H1 (cell line): ENCODE results near the gene NFKB1. TPM values are rescaled to one million over a fixed set of nuclear protein-coding genes. Genes with fewer than 3 reads are reported as not detected.

ENCODE experiments used
- CTCF ChIA-PET: fragments of 300-600 bp; sonication (Branson Sonifier 250); formaldehyde crosslinking; loops from one replicate; lab custom pipeline; 2021; ENCODE audit not compliant: partially characterized antibody; lab: Charles Lee
- POLR2A ChIA-PET: fragments of 300-600 bp; sonication (Branson Sonifier 250); formaldehyde crosslinking; loops from one replicate; lab custom pipeline; 2021; ENCODE audit warnings: inconsistent platforms; ENCODE audit not compliant: partially characterized antibody; lab: Charles Lee
- DNase-seq, 2 experiments: peaks; one replicate each; pipeline versions ENCODE4 v3.0.0 to v3.0.0-alpha.2; 2010 to 2022; ENCODE audit warnings: low spot score in 2 of 2, low read depth in 1 of 2, mixed read lengths in 1 of 2
- FAIRE-seq: peaks from 2 replicates; lab custom pipeline; 2011; peaks lifted over from hg19 to GRCh38; lab: Jason Lieb, UNC
- H2AFZ ChIP-seq: 2 replicates; pipeline ENCODE4 v1.8.1; 2012; ENCODE audit warnings: low read length, inconsistent platforms
- H2AK5ac ChIP-seq: 2 replicates; pipeline ENCODE4 v1.6.1; 2013; ENCODE audit warnings: low read depth, low read length
- H2BK120ac ChIP-seq: replicated peaks from 2 replicates; pipeline ENCODE3; 2013; ENCODE audit warnings: low read depth, low read length, inconsistent platforms
- H2BK12ac ChIP-seq: 2 replicates; pipeline ENCODE4 v1.6.1; 2013; ENCODE audit warnings: low read depth, low read length
- H2BK15ac ChIP-seq: 2 replicates; pipeline ENCODE4 v1.6.1; 2013; ENCODE audit warnings: low read length
- H2BK20ac ChIP-seq: 2 replicates; pipeline ENCODE4 v1.6.1; 2013; ENCODE audit warnings: low read length
- H2BK5ac ChIP-seq: 2 replicates; pipeline ENCODE4 v1.6.1; 2013; ENCODE audit warnings: low read depth, low read length
- H3K14ac ChIP-seq: 2 replicates; pipeline ENCODE4 v1.6.1; 2013; ENCODE audit warnings: inconsistent platforms; ENCODE audit not compliant: insufficient read length
- H3K18ac ChIP-seq: 2 replicates; pipeline ENCODE4 v1.6.1; 2013; ENCODE audit warnings: low read length; ENCODE audit errors: extremely low read depth
- H3K23ac ChIP-seq: 2 replicates; pipeline ENCODE4 v1.6.1; 2013; ENCODE audit warnings: inconsistent platforms; ENCODE audit not compliant: insufficient read length
- H3K23me2 ChIP-seq: 2 replicates; pipeline ENCODE4 v1.6.1; 2013; ENCODE audit warnings: low read depth, low read length
- H3K27ac ChIP-seq: 2 replicates; pipeline ENCODE4 v1.6.1; 2011; ENCODE audit warnings: low read depth, low read length, inconsistent platforms
- H3K27me3 ChIP-seq, 4 experiments: replicated peaks in 1 of 4; 1 replicate in 1 of 4; 2 replicates in 3 of 4; pipeline versions ENCODE4 v1.6.1 to v1.8.1; 2011 to 2013; ENCODE audit warnings: low read length in 3 of 4, mild to moderate bottlenecking in 3 of 4, inconsistent platforms in 2 of 4, mixed read lengths in 2 of 4, moderate library complexity in 1 of 4; ENCODE audit not compliant: control insufficient read depth in 3 of 4, insufficient read depth in 3 of 4; ENCODE audit errors: extremely low read depth in 1 of 4
- H3K36me3 ChIP-seq, 4 experiments: 2 replicates each; pipeline versions ENCODE4 v1.6.1 to v1.8.1; 2011 to 2013; ENCODE audit warnings: mild to moderate bottlenecking in 4 of 4, low read length in 3 of 4, moderate library complexity in 2 of 4, control low read depth in 1 of 4, inconsistent platforms in 1 of 4; ENCODE audit not compliant: insufficient read depth in 4 of 4, control insufficient read depth in 2 of 4
- H3K4ac ChIP-seq: replicated peaks from 2 replicates; pipeline ENCODE3; 2013; ENCODE audit warnings: low read length, low read depth, mixed read lengths, inconsistent platforms; ENCODE audit not compliant: insufficient read length
- H3K4me1 ChIP-seq, 4 experiments: replicated peaks in 1 of 4; 1 replicate in 1 of 4; 2 replicates in 3 of 4; pipeline versions ENCODE4 v1.6.1 to v1.8.1; 2011 to 2013; ENCODE audit warnings: low read length in 3 of 4, inconsistent platforms in 2 of 4, mixed read lengths in 1 of 4; ENCODE audit not compliant: insufficient read depth in 4 of 4, control insufficient read depth in 3 of 4
- H3K4me2 ChIP-seq, 2 experiments: 2 replicates each; pipeline versions ENCODE4 v1.6.1 to v1.8.1; 2011 to 2013; ENCODE audit warnings: low read depth in 2 of 2, low read length in 2 of 2, control low read depth in 1 of 2, inconsistent platforms in 1 of 2, mild to moderate bottlenecking in 1 of 2; ENCODE audit not compliant: insufficient read depth in 1 of 2
- H3K4me3 ChIP-seq, 4 experiments: fragments of 200-600, 300-600 bp in 1 of 4; sonication (generic), shearing (Covaris generic), sonication (Bioruptor Twin) in 1 of 4; 2 replicates each; pipeline versions ENCODE4 v1.5.1 to v1.8.1; 2011 to 2016; ENCODE audit warnings: low read length in 4 of 4, low read depth in 3 of 4, control low read depth in 2 of 4, inconsistent platforms in 2 of 4, mild to moderate bottlenecking in 2 of 4, mixed read lengths in 1 of 4, moderate library complexity in 1 of 4; ENCODE audit not compliant: insufficient read depth in 2 of 4; ENCODE audit errors: extremely low read depth in 1 of 4
- H3K56ac ChIP-seq: replicated peaks from 2 replicates; pipeline ENCODE3; 2013; ENCODE audit warnings: low read depth, mild to moderate bottlenecking, mixed read lengths, low read length, inconsistent platforms; ENCODE audit not compliant: insufficient read length
- H3K79me1 ChIP-seq: 2 replicates; pipeline ENCODE4 v1.6.1; 2013; ENCODE audit warnings: low read depth, low read length, control low read depth
- H3K79me2 ChIP-seq, 2 experiments: 2 replicates each; pipeline versions ENCODE4 v1.6.1 to v1.8.1; 2012 to 2013; ENCODE audit warnings: low read length in 2 of 2, mild to moderate bottlenecking in 2 of 2, inconsistent platforms in 1 of 2; ENCODE audit not compliant: insufficient read depth in 2 of 2, control insufficient read depth in 1 of 2
- H3K9ac ChIP-seq, 4 experiments: replicated peaks in 1 of 4; 1 replicate in 1 of 4; 2 replicates in 3 of 4; pipeline versions ENCODE4 v1.6.1 to v1.8.1; 2011 to 2013; ENCODE audit warnings: low read depth in 3 of 4, low read length in 3 of 4, control low read depth in 2 of 4, mild to moderate bottlenecking in 2 of 4, moderate library complexity in 2 of 4, inconsistent platforms in 1 of 4; ENCODE audit errors: extremely low read depth in 1 of 4
- H3K9me3 ChIP-seq, 2 experiments: 2 replicates each; pipeline versions ENCODE4 v1.6.1 to v1.8.1; 2012 to 2013; ENCODE audit warnings: mild to moderate bottlenecking in 2 of 2, moderate library complexity in 2 of 2, control low read depth in 1 of 2, inconsistent platforms in 1 of 2, low read depth in 1 of 2, low read length in 1 of 2, mixed read lengths in 1 of 2; ENCODE audit not compliant: insufficient read depth in 2 of 2
- H4K20me1 ChIP-seq, 2 experiments: replicated peaks in 1 of 2; 2 replicates each; pipeline versions ENCODE3 to v1.8.1; 2011 to 2013; ENCODE audit warnings: inconsistent platforms in 2 of 2, low read length in 2 of 2, mild to moderate bottlenecking in 1 of 2; ENCODE audit not compliant: insufficient read depth in 2 of 2, control insufficient read depth in 1 of 2
- H4K5ac ChIP-seq: 2 replicates; pipeline ENCODE4 v1.6.1; 2013; ENCODE audit warnings: low read length, low read depth, mixed read lengths, inconsistent platforms; ENCODE audit not compliant: insufficient read length
- H4K8ac ChIP-seq: 2 replicates; pipeline ENCODE4 v1.8.0; 2013; ENCODE audit warnings: mild to moderate bottlenecking, moderate library complexity, low read length, inconsistent platforms; ENCODE audit not compliant: insufficient read depth; ENCODE audit errors: extremely low read depth
- H4K91ac ChIP-seq: replicated peaks from 2 replicates; pipeline ENCODE3; 2013; ENCODE audit warnings: low read length, mixed read lengths, inconsistent platforms; ENCODE audit not compliant: insufficient read length
- EP300 ChIP-seq, 2 experiments: IDR thresholded peaks; 1 replicate in 1 of 2; 2 replicates in 1 of 2; pipeline ENCODE4 v1.6.1; 2011 to 2012; ENCODE audit warnings: low read depth in 2 of 2, low read length in 2 of 2, mild to moderate bottlenecking in 2 of 2, borderline replicate concordance in 1 of 2, inconsistent platforms in 1 of 2, moderate library complexity in 1 of 2
- SP1 ChIP-seq: IDR thresholded peaks from 2 replicates; pipeline ENCODE4 v1.6.1; 2011; ENCODE audit warnings: low read depth, low read length
- ZNF274 ChIP-seq: IDR thresholded peaks from 2 replicates; pipeline ENCODE4 v1.7.0; 2012; ENCODE audit warnings: low read length, borderline replicate concordance; ENCODE audit errors: extremely low read depth
- WGBS, 2 experiments: shearing (Covaris generic) in 1 of 2; methylation state at CpG; one replicate each; pipeline versions ENCODE4 v1.1.6 to v1.1.7; 2013 to 2015; ENCODE audit warnings: low lambda C conversion rate in 2 of 2, mixed read lengths in 2 of 2, inconsistent platforms in 1 of 2, low coverage in 1 of 2, missing lambda C conversion rate in 1 of 2; ENCODE audit not compliant: insufficient replicate concordance in 2 of 2, insufficient coverage in 1 of 2, insufficient read length in 1 of 2; ENCODE audit errors: extremely low coverage in 1 of 2, missing lambda C conversion rate in 1 of 2; 5-methylcytosine and 5-hydroxymethylcytosine counted together
- polyA plus RNA-seq, 7 experiments: library from polyadenylated mRNA; depleted of rRNA in 3 of 7; stranded (reverse) in 5 of 7; unstranded in 2 of 7; fragments of >200 nt in 5 of 7; fragments of 200-250 nt in 2 of 7; gene quantifications; 1 replicate in 5 of 7; 2 replicates in 1 of 7; 4 replicates in 1 of 7; pipeline versions ENCODE4 v1.2.1 to v1.2.3, GENCODE V29; 2011 to 2013; ENCODE audit warnings: missing spikeins in 2 of 7, mixed read lengths in 2 of 7
- total RNA-seq: library from RNA; stranded (reverse); fragmentation: NEBNext Ultra II Directional; extraction: Animal tissue kit (Norgen Biotek cat#: 25700); gene quantifications from 2 replicates; pipeline ENCODE4 v1.2.1, GENCODE V29; 2021

The NFKB1 gene
- total and polyA plus RNA-seq, 2 of the 8 experiments (the other 6 are each of a cell fraction or from before 2014, with no cell fraction given), result 2.9 to 6.8 TPM

DNA sequence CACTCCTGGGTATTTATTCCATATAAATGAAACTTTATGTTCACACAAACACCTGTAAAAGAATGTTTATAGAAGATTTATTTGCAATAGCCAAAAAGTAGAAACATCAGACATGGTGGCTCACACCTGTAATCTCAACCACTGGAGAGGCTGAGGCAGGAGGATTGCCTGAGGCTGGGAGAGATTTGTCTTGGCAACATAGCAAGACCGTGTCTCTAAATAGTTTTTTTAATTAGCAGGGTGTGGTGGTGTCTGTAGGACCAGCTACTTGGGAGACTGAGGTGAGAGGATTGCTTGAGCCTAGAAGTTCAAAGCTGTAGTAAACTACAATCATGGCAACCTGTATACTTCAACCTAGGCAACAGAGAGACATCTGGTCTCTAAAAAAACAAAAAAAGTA lies 27.7 kb upstream of the NFKB1 start:
- H3K56ac ChIP-seq, result no peak overlapping the region
- 86% methylated on average over 1 of the region's 1 CpG; no CpG with 5 or more reads in 1 of the 2 experiments for WGBS, 2 experiments
- FAIRE-seq, result no peak

More for the DNA sequence above, 27.7 kb upstream of the NFKB1 start:
- H3K14ac ChIP-seq, result no peak overlapping the region
- H3K4me3 ChIP-seq, result no peak overlapping the region
- no peak overlapping the region for H3K9ac ChIP-seq
- no peak for TF ChIP-seq EP300 (IDR thresholded peaks at IDR 0.05; ENCODE audit: borderline replicate concordance in 1 of 2, low read depth in 2 of 2, low read length in 2 of 2)
- no peak for TF ChIP-seq SP1
- no peak for TF ChIP-seq ZNF274
- no peak overlapping the region for H2BK120ac ChIP-seq
- H3K27ac ChIP-seq, result no peak overlapping the region
- H3K4me1 ChIP-seq, result no peaks in the 10 kb centered on the region; a peak in 1 of 7 replicates
- ChIA-PET CTCF (interaction anchor here (0.6 to 1.8 kb wide), 2 partner anchors 10 to 43 kb away, joined by 3 to 5 read pairs; no protein-coding TSS in a partner anchor), POLR2A (no interaction called here)
- H3K79me2 ChIP-seq, result no peaks in the 10 kb centered on the region
- DNase-seq, result no peak
- no peak overlapping the region for H2AK5ac ChIP-seq
- no peak overlapping the region for H2BK12ac ChIP-seq
- no peak overlapping the region for H3K23ac ChIP-seq
- H2BK5ac ChIP-seq, result no peak overlapping the region
- no peak overlapping the region for H2AFZ ChIP-seq
- no peak overlapping the region for H2BK20ac ChIP-seq
- H3K36me3 ChIP-seq, result no peaks in the 10 kb centered on the region
- no peak overlapping the region for H3K4me2 ChIP-seq
- no peak overlapping the region for H4K8ac ChIP-seq
- H3K4ac ChIP-seq, result no peak overlapping the region
- peaks cover 0 to 5% of the 10 kb centered on the region in 2 experiments; a peak in 1 of 4 replicates for H3K9me3 ChIP-seq
- H3K79me1 ChIP-seq, result no peaks in the 10 kb centered on the region
- no peak overlapping the region for H4K5ac ChIP-seq
- H4K20me1 ChIP-seq, result no peaks in the 10 kb centered on the region
- no peak overlapping the region for H2BK15ac ChIP-seq
- no peaks in the 10 kb centered on the region for H3K27me3 ChIP-seq
- H3K18ac ChIP-seq, result no peak overlapping the region
- H3K23me2 ChIP-seq, result no peaks in the 10 kb centered on the region
- H4K91ac ChIP-seq, result no peak overlapping the region
